Epidermal melanocyte (primary cell): ENCODE results near the gene KRTAP20-4.

Source experiments
- DNase-seq: peaks from one replicate; pipeline ENCODE4 v3.0.0; 2011; ENCODE audit warnings: low spot score; ENCODE audit not compliant: insufficient read length

Gene KRTAP20-4

GRCh38 chr21:30620522-30620921 lies at the start of gene KRTAP20-4:
Gene KRTAP20-4 (plus strand): TSS chr21:30620627.
- DNase-seq = no peak

GRCh38 chr21:30577766-30578165 lies 42.7 kb upstream of the KRTAP20-4 start:
- DNase-seq = no peak

- DNase-seq = no peak
Measured at GRCh38 chr21:30579346-30579745, 41.1 kb upstream of the KRTAP20-4 start.

GRCh38 chr21:30580132-30580531 lies 40.3 kb upstream of the KRTAP20-4 start:
- no peak for DNase-seq

GRCh38 chr21:30582870-30583269 lies 37.6 kb upstream of the KRTAP20-4 start:
- DNase-seq = no peak

- DNase-seq = no peak
Measured at GRCh38 chr21:30590297-30590696, 30.1 kb upstream of the KRTAP20-4 start, which contains the start of gene KRTAP22-2. Gene KRTAP22-2 (minus strand): TSS chr21:30590397.

- DNase-seq = no peak
Measured at GRCh38 chr21:30592140-30592539, 28.3 kb upstream of the KRTAP20-4 start, which contains the start of gene KRTAP6-3. Gene KRTAP6-3 (plus strand): TSS chr21:30592440. CDS start chr21:30592446, 6 bp downstream.

- no peak for DNase-seq
Measured at GRCh38 chr21:30598802-30599201, 21.6 kb upstream of the KRTAP20-4 start, which contains the start of gene KRTAP6-2. Gene KRTAP6-2 (minus strand): TSS chr21:30598902. CDS start chr21:30598874, 28 bp downstream.

GRCh38 chr21:30600787-30601186 lies 19.6 kb upstream of the KRTAP20-4 start, which contains the start of gene KRTAP22-1:
Gene KRTAP22-1 (plus strand): TSS chr21:30601087.
- DNase-seq = no peak

- DNase-seq = no peak
Measured at GRCh38 chr21:30605968-30606367, 14.5 kb upstream of the KRTAP20-4 start.

GRCh38 chr21:30612132-30612531 lies 8.3 kb upstream of the KRTAP20-4 start:
- DNase-seq = no peak

- DNase-seq = no peak
Measured at GRCh38 chr21:30613836-30614235, 6.6 kb upstream of the KRTAP20-4 start, which contains the start of gene KRTAP6-1. Gene KRTAP6-1 (minus strand): TSS chr21:30613930. CDS start chr21:30613904, 26 bp downstream.

GRCh38 chr21:30615199-30615598 lies 5.2 kb upstream of the KRTAP20-4 start:
- no peak for DNase-seq

GRCh38 chr21:30616125-30616524 lies 4.3 kb upstream of the KRTAP20-4 start, which contains the start of gene KRTAP20-1:
Gene KRTAP20-1 (plus strand): TSS chr21:30616425. CDS start chr21:30616455, 30 bp downstream.
- DNase-seq = no peak

- no peak for DNase-seq
Measured at GRCh38 chr21:30620080-30620479, 347 bp upstream of the KRTAP20-4 start.

- no peak for DNase-seq
Measured at GRCh38 chr21:30623362-30623761, 2.9 kb downstream of the KRTAP20-4 start.

- DNase-seq = no peak
Measured at GRCh38 chr21:30625449-30626165, 5.2 kb downstream of the KRTAP20-4 start.

- DNase-seq = no peak
Measured at GRCh38 chr21:30628109-30628508, 7.7 kb downstream of the KRTAP20-4 start.

- DNase-seq = no peak
Measured at GRCh38 chr21:30629200-30629599, 8.8 kb downstream of the KRTAP20-4 start.

GRCh38 chr21:30634906-30635305 lies 14.5 kb downstream of the KRTAP20-4 start, which contains the start of gene KRTAP20-2:
Gene KRTAP20-2 (plus strand): TSS chr21:30635206. CDS start chr21:30635264, 58 bp downstream.
- DNase-seq = no peak

- DNase-seq = no peak
Measured at GRCh38 chr21:30638686-30639085, 18.3 kb downstream of the KRTAP20-4 start.

GRCh38 chr21:30642564-30642963 lies 22.1 kb downstream of the KRTAP20-4 start, which contains the start of gene KRTAP20-3:
Gene KRTAP20-3 (plus strand): TSS chr21:30642864.
- no peak for DNase-seq
